Body of pancreas (tissue), 4 donors: ENCODE results near the gene EME1. TPM values are rescaled to one million over a fixed set of nuclear protein-coding genes. Genes with fewer than 3 reads are reported as not detected.

ENCODE experiments used
- ATAC-seq: fragments of 150-250 bp; one replicate; pipeline ENCODE4 v1.9.1; 2016
- DNase-seq, 4 donors: peaks; one replicate each; pipeline ENCODE4 v3.0.0-alpha.2; 2019
- H3K27ac ChIP-seq, 4 donors: fragments of 200-600 bp; sonication (generic); 1 replicate in 3 of 4; 2 replicates in 1 of 4; pipeline versions ENCODE4 v1.5.1 to v1.6.1; 2016 to 2019; ENCODE audit warnings: mild to moderate bottlenecking in 1 of 4, mixed read lengths in 1 of 4, moderate library complexity in 1 of 4
- H3K27me3 ChIP-seq, 2 donors: fragments of 200-600 bp; sonication (generic); one replicate each; pipeline ENCODE4 v1.6.0; 2016; ENCODE audit warnings: mild to moderate bottlenecking in 1 of 2
- H3K36me3 ChIP-seq, 2 donors: fragments of 200-600 bp; sonication (generic); replicated peaks in 1 of 2; 2 replicates each; pipeline ENCODE4 v1.5.1; 2016; ENCODE audit warnings: low read depth in 2 of 2; ENCODE audit not compliant: insufficient read depth in 1 of 2
- H3K4me1 ChIP-seq: fragments of 200-600 bp; sonication (generic); one replicate; pipeline ENCODE4 v1.6.0; 2016
- H3K4me3 ChIP-seq, 2 donors: fragments of 200-600 bp; sonication (generic); 1 replicate in 1 of 2; 2 replicates in 1 of 2; pipeline ENCODE4 v1.5.1; 2016 to 2019
- H3K9me3 ChIP-seq, 3 donors: fragments of 200-600 bp; sonication (generic); 1 replicate in 2 of 3; 2 replicates in 1 of 3; pipeline ENCODE4 v1.5.1; 2016
- POLR2A ChIP-seq, 3 donors: fragments of 450-650 bp; IDR thresholded peaks; one replicate each; pipeline ENCODE4 v1.6.1; 2016; ENCODE audit warnings: antibody characterized with exemption in 3 of 3, mild to moderate bottlenecking in 2 of 3
- WGBS, 2 donors: methylation state at CpG; one replicate each; pipeline ENCODE4 v1.1.5; 2017; 5-methylcytosine and 5-hydroxymethylcytosine counted together
- intact Hi-C: fragments of 100-400 bp; cut with DNase I; formaldehyde crosslinking; loops from one replicate; pipeline ENCODE4 v1.15.1; 2023
- total RNA-seq, 2 donors: library from RNA; depleted of rRNA; stranded (reverse); fragments of >200 nt; gene quantifications; one replicate each; pipeline ENCODE4 v1.1.0, GENCODE V29; 2016
- TF ChIP-seq, protein P1 (sequence below), 7 experiments: fragments of 450-650 bp in 4 of 7; fragments of 200-600 bp in 3 of 7; sonication (generic) in 3 of 7; IDR thresholded peaks; one replicate each; pipeline ENCODE4 v1.5.1; 2016 to 2019; ENCODE audit warnings: antibody characterized with exemption in 7 of 7

Gene EME1
- total RNA-seq, 2 donors from 2014 or later, result not detected

DNA sequence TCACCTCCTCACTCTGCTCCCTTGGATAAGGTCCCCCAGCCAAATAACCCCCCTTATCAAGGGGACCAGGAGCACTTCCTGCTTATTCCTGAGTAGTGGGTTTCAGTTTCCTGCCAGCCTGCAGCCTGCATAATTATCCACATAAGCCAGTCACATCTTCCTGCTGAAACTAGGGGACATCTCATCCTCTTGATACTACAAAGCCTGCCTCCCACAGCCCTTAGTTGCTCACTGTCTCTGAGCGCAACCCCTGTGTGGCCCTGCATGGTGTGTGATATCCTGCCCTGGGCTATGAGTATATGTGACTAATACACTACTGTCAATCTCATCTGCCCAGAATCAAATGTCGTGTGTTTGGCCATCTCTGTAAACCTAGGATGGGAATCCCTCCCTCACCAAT lies 35.1 kb upstream of the EME1 start:
- TF ChIP-seq, protein P1, sequence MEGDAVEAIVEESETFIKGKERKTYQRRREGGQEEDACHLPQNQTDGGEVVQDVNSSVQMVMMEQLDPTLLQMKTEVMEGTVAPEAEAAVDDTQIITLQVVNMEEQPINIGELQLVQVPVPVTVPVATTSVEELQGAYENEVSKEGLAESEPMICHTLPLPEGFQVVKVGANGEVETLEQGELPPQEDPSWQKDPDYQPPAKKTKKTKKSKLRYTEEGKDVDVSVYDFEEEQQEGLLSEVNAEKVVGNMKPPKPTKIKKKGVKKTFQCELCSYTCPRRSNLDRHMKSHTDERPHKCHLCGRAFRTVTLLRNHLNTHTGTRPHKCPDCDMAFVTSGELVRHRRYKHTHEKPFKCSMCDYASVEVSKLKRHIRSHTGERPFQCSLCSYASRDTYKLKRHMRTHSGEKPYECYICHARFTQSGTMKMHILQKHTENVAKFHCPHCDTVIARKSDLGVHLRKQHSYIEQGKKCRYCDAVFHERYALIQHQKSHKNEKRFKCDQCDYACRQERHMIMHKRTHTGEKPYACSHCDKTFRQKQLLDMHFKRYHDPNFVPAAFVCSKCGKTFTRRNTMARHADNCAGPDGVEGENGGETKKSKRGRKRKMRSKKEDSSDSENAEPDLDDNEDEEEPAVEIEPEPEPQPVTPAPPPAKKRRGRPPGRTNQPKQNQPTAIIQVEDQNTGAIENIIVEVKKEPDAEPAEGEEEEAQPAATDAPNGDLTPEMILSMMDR (IDR thresholded peaks at IDR 0.05), result no peak
- no peak for TF ChIP-seq POLR2A (IDR thresholded peaks at IDR 0.05)
- intact Hi-C loops, result no loop called here
- Histone ChIP-seq H3K27me3 (no peaks in the 10 kb centered on the region), H3K36me3 (no peaks in the 10 kb centered on the region), H3K4me3 (no peak overlapping the region), H3K4me1 (no peaks in the 10 kb centered on the region), H3K27ac (no peak overlapping the region), H3K9me3 (no peaks in the 10 kb centered on the region)
- WGBS, 2 donors, result 86 to 87% methylated on average over 2 of the region's 2 CpGs
- DNase-seq (no peak), ATAC-seq (no peak)

DNA sequence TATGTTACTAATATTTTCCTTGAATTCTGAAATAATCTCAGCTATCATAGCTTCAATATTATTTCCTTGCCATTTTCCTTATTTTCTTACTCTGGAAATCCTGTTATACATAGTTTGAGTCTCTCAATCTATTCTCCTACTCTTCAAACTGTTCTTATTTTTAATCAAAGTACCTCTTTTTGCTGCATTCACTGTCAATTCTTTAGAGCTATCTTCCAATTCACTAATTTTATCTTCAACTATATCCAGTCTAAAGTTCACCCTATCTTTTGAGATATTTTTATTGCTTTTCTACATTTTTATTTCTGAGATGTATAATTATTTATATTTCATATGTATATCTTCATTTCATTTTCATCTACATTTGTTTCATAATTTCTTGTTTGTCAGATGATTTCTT lies 34.4 kb upstream of the EME1 start:
- no peak overlapping the region for H3K27ac ChIP-seq
- TF ChIP-seq, protein P1 (IDR thresholded peaks at IDR 0.05), result no peak
- TF ChIP-seq POLR2A (IDR thresholded peaks at IDR 0.05), result no peak
- ATAC-seq, result no peak
- H3K4me3 ChIP-seq, result no peak overlapping the region
- H3K36me3 ChIP-seq, result no peaks in the 10 kb centered on the region
- DNase-seq, result no peak
- no peaks in the 10 kb centered on the region for H3K9me3 ChIP-seq
- no peaks in the 10 kb centered on the region for H3K27me3 ChIP-seq
- H3K4me1 ChIP-seq, result no peaks in the 10 kb centered on the region
- intact Hi-C loops, result no loop called here

DNA sequence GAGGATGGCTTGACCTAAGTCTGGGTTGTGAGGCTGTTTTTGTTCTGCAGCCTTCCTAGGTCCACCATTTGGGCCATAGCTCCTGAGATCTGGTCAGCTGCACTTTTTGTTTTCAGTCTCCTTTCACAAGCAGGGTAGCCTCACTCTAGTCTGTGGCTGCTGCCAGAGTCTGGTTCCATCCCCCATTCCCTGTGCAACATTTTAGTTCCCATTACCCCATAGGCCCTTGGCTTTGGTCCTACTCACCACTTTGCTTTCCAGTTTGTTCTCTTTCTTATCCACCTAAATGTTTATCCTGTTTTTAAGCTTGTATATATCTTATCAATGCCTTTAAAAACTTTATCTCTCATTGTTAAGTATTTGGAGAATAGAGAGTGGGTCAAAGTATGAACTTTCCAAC lies 33.6 kb upstream of the EME1 start:
- Histone ChIP-seq H3K36me3 (no peaks in the 10 kb centered on the region), H3K9me3 (no peaks in the 10 kb centered on the region), H3K27ac (no peak overlapping the region), H3K4me3 (no peak overlapping the region), H3K27me3 (no peaks in the 10 kb centered on the region), H3K4me1 (no peaks in the 10 kb centered on the region)
- no peak for TF ChIP-seq POLR2A (IDR thresholded peaks at IDR 0.05)
- TF ChIP-seq, protein P1 (IDR thresholded peaks at IDR 0.05), result no peak
- DNase-seq (no peak), ATAC-seq (no peak)
- intact Hi-C loops, result no loop called here

DNA sequence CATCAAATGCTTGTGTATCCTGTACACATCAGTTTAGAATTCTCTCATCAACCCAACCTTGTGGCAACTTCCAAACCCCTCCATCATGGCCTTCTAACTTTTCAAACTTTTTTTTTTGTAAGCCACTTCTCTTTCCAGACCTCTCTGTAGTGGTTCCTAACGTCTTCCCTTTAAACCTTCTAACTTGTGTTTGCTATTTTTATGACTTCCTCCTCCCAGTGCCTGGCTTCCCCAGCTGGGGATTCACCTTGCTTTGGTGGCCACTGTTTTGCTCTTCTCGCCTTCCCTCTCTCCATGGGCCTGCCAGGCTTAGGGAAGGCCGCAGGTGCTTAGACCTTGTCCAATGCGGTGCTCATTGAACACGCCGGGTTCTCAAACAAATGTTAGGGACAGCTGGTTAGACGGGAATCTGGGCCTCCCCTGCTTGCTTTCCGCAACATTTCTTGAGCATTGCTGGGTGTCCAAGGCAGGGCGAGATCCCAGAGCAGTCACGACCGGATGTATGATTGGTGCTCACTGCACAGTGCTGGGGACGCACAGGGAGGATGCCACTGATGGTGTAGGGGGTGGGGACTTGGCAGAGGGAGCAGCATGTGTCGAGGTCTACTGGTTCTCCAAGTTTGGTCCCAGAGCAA lies 28.2 kb upstream of the EME1 start:
- Histone ChIP-seq H3K4me3 (no peak overlapping the region), H3K9me3 (no peaks in the 10 kb centered on the region), H3K4me1 (peaks cover 20% of the 10 kb centered on the region), H3K36me3 (no peaks in the 10 kb centered on the region), H3K27me3 (no peaks in the 10 kb centered on the region), H3K27ac (no peak overlapping the region)
- TF ChIP-seq, protein P1 (IDR thresholded peaks at IDR 0.05), result no peak
- no peak for TF ChIP-seq POLR2A (IDR thresholded peaks at IDR 0.05)
- DNase-seq, result no peak
- intact Hi-C loops, result no loop called here
- WGBS, 2 donors, result 72 to 87% methylated on average over 9 to 13 of the region's 13 CpGs
- no peak for ATAC-seq
